Fibroblast of mammary gland (primary cell): Measurements from ENCODE around the gene TRPM5.
"Not testable (repeated sequence)": the region's sequence is repeated elsewhere in the genome, so short reads cannot be mapped to it uniquely, and the experiment has no call there.

Experiments used
- DNase-seq: peaks from one replicate; pipeline ENCODE4 v3.0.0-alpha.2; 2010; ENCODE audit warnings: low read depth
- H3K4me3 ChIP-seq: 2 replicates; pipeline ENCODE4 v1.5.1; 2011; ENCODE audit warnings: low read depth, mild to moderate bottlenecking, low read length, moderate library complexity; ENCODE audit not compliant: control insufficient read depth
- CTCF ChIP-seq: conservative IDR thresholded peaks from 2 replicates; pipeline ENCODE4 v1.5.1; 2011; ENCODE audit warnings: low read depth, low read length, inconsistent platforms; ENCODE audit not compliant: control insufficient read depth, insufficient read depth

Gene TRPM5

GRCh38 chr11:2482204-2482603, 37.9 kb upstream of the TRPM5 start:
- no peak overlapping the region for H3K4me3 ChIP-seq
- no peak for DNase-seq
- TF ChIP-seq CTCF: no peak

- H3K4me3 ChIP-seq: no peak overlapping the region
- no peak for TF ChIP-seq CTCF
- no peak for DNase-seq
These were observed 36.9 kb upstream of the TRPM5 start for GRCh38 chr11:2481253-2481652.

GRCh38 chr11:2480874-2481220, 36.5 kb upstream of the TRPM5 start:
- DNase-seq: no peak
- H3K4me3 ChIP-seq: no peak overlapping the region
- no peak for TF ChIP-seq CTCF

GRCh38 chr11:2480067-2480873, 36.0 kb upstream of the TRPM5 start:
- not testable (repeated sequence) for DNase-seq, H3K4me3 ChIP-seq

GRCh38 chr11:2477936-2478335, 33.6 kb upstream of the TRPM5 start:
- TF ChIP-seq CTCF: no peak
- no peak for DNase-seq
- H3K4me3 ChIP-seq: no peak overlapping the region

GRCh38 chr11:2477254-2477653, 32.9 kb upstream of the TRPM5 start:
- DNase-seq: no peak
- TF ChIP-seq CTCF: no peak
- no peak overlapping the region for H3K4me3 ChIP-seq

GRCh38 chr11:2475136-2475918, 31.0 kb upstream of the TRPM5 start:
- no peak for TF ChIP-seq CTCF
- H3K4me3 ChIP-seq: no peak overlapping the region
- DNase-seq: no peak
